CD4-positive, alpha-beta T cell (primary cell): ENCODE results near the gene OTOA. TPM values are rescaled to one million over a fixed set of nuclear protein-coding genes. Genes with fewer than 3 reads are reported as not detected.

Experiments used
- ATAC-seq: fragments of 200-7000 bp; cut with Tn5 transposase; one replicate; pipeline ENCODE4 v1.10.0; 2022; ENCODE audit warnings: mild to moderate bottlenecking; ENCODE audit not compliant: poor library complexity
- CTCF ChIA-PET: fragments of 350-600 bp; sonication (Branson Sonifier 250); formaldehyde crosslinking; loops from one replicate; lab custom pipeline; 2021; ENCODE audit warnings: antibody characterized with exemption, inconsistent platforms; lab: Charles Lee
- POLR2A ChIA-PET: fragments of 350-600 bp; sonication (Branson Sonifier 250); formaldehyde crosslinking; loops from one replicate; lab custom pipeline; 2021; ENCODE audit warnings: antibody characterized with exemption, inconsistent platforms; lab: Charles Lee
- DNase-seq, 14 experiments: peaks; one replicate each; pipeline ENCODE4 v3.0.0-alpha.2; 2013 to 2020; ENCODE audit warnings: mixed read lengths in 2 of 14
- H3K27ac ChIP-seq, 2 donors: one replicate each; pipeline versions ENCODE4 v1.5.1 to v1.7.0; 2013; ENCODE audit warnings: low read length in 2 of 2, low read depth in 1 of 2, mild to moderate bottlenecking in 1 of 2
- H3K27me3 ChIP-seq, 2 experiments: 1 replicate in 1 of 2; 2 replicates in 1 of 2; pipeline versions ENCODE4 v1.6.1 to v1.7.0; 2013; ENCODE audit warnings: low read length in 2 of 2, control low read depth in 1 of 2, mild to moderate bottlenecking in 1 of 2, moderate library complexity in 1 of 2; ENCODE audit not compliant: insufficient read depth in 2 of 2, control insufficient read depth in 1 of 2
- H3K36me3 ChIP-seq: one replicate; pipeline ENCODE4 v1.6.1; 2013; ENCODE audit warnings: low read length, control low read depth; ENCODE audit not compliant: insufficient read depth
- H3K4me1 ChIP-seq: one replicate; pipeline ENCODE4 v1.6.1; 2013; ENCODE audit warnings: low read length, control low read depth; ENCODE audit not compliant: insufficient read depth
- H3K4me3 ChIP-seq: one replicate; pipeline ENCODE4 v1.5.1; 2013; ENCODE audit warnings: mild to moderate bottlenecking, low read length, moderate library complexity
- H3K9me3 ChIP-seq, 2 experiments: 1 replicate in 1 of 2; 2 replicates in 1 of 2; pipeline versions ENCODE4 v1.6.1 to v1.7.0; 2013; ENCODE audit warnings: low read length in 2 of 2, mild to moderate bottlenecking in 2 of 2, control low read depth in 1 of 2, moderate library complexity in 1 of 2; ENCODE audit not compliant: control insufficient read depth in 1 of 2, insufficient read depth in 1 of 2
- H3K27ac Mint-ChIP-seq: one replicate; pipeline ENCODE4 v1.8.0; 2020; ENCODE audit warnings: mixed read lengths
- H3K27me3 Mint-ChIP-seq: one replicate; pipeline ENCODE4 v1.8.0; 2021; ENCODE audit warnings: mixed read lengths
- H3K36me3 Mint-ChIP-seq: one replicate; pipeline ENCODE4 v1.8.0; 2021; ENCODE audit warnings: low read depth, mixed read lengths
- H3K4me1 Mint-ChIP-seq: one replicate; pipeline ENCODE4 v1.8.0; 2021; ENCODE audit warnings: low read depth, mixed read lengths
- H3K4me3 Mint-ChIP-seq: one replicate; pipeline ENCODE4 v1.8.0; 2020; ENCODE audit warnings: mild to moderate bottlenecking, mixed read lengths
- H3K9me3 Mint-ChIP-seq: one replicate; pipeline ENCODE4 v1.8.0; 2020; ENCODE audit warnings: mixed read lengths
- intact Hi-C, 2 experiments: fragments of 100-400 bp; cut with DNase I in 1 of 2; cut with micrococcal nuclease in 1 of 2; formaldehyde crosslinking; loops; one replicate each; pipeline versions ENCODE4 v1.15.1 to v1.9.0; 2023 to 2025; cut with DNase I, micrococcal nuclease
- total RNA-seq, 174 experiments: library from RNA in 2 of 174; stranded (reverse) in 2 of 174; gene quantifications; one replicate each; pipeline ENCODE4 v1.2.3 and lab custom pipeline; 2021 to 2026
- TF ChIP-seq, protein P1 (sequence below): fragments of 200-600 bp; IDR thresholded peaks from one replicate; pipeline ENCODE4 v1.8.0; 2022; ENCODE audit warnings: antibody characterized with exemption, mild to moderate bottlenecking

Gene OTOA
- total RNA-seq, 2 experiments from 2014 or later: 0.19 TPM; not detected in 1

DNA sequence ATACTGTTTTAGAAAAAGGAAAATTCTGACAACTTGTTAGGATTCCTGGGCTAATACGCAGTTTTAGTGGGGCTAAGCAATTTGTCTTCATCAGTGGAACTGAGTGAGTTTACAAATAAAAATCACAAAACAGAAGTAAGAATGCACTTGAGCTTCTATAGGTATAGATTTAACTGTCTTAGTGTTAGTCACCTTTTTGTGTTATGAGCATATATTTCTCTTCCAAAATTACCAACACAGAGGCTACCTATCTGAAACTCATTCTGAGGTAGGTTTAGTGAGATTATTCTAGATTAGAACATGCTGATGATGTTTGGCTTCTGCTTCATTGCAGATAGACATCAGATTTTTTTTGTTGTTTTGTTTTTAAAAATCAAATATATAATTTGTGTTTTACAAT is 41.2 kb upstream of the OTOA start:
- Mint-ChIP-seq H3K36me3 (peaks cover 81% of the 10 kb centered on the region), H3K27ac (peak overlapping the region; percentile 82), H3K4me1 (peaks cover 68% of the 10 kb centered on the region), H3K9me3 (no peaks in the 10 kb centered on the region), H3K27me3 (no peaks in the 10 kb centered on the region), H3K4me3 (no peak overlapping the region)
- intact Hi-C loops: no loop called here
- peaks cover 32% of the 10 kb centered on the region for H3K4me1 ChIP-seq
- TF ChIP-seq, protein P1, sequence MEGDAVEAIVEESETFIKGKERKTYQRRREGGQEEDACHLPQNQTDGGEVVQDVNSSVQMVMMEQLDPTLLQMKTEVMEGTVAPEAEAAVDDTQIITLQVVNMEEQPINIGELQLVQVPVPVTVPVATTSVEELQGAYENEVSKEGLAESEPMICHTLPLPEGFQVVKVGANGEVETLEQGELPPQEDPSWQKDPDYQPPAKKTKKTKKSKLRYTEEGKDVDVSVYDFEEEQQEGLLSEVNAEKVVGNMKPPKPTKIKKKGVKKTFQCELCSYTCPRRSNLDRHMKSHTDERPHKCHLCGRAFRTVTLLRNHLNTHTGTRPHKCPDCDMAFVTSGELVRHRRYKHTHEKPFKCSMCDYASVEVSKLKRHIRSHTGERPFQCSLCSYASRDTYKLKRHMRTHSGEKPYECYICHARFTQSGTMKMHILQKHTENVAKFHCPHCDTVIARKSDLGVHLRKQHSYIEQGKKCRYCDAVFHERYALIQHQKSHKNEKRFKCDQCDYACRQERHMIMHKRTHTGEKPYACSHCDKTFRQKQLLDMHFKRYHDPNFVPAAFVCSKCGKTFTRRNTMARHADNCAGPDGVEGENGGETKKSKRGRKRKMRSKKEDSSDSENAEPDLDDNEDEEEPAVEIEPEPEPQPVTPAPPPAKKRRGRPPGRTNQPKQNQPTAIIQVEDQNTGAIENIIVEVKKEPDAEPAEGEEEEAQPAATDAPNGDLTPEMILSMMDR: no peak
- CTCF ChIA-PET: interaction anchor here (1.3 kb wide), 3 partner anchors 18 to 35 kb away, joined by 3 to 5 read pairs (median 4); no protein-coding TSS in a partner anchor
- peaks cover 11% of the 10 kb centered on the region for H3K36me3 ChIP-seq
- POLR2A ChIA-PET: interaction anchor here (1.2 to 2.7 kb wide), 5 partner anchors 11 to 25 kb away, joined by 3 to 8 read pairs (median 5); partner anchors contain the start of gene METTL9
- no peak overlapping the region for H3K27ac ChIP-seq
- no peak overlapping the region for H3K4me3 ChIP-seq
- no peaks in the 10 kb centered on the region for H3K27me3 ChIP-seq
- no peak for ATAC-seq
- no peaks in the 10 kb centered on the region for H3K9me3 ChIP-seq
- DNase-seq: no peak

DNA sequence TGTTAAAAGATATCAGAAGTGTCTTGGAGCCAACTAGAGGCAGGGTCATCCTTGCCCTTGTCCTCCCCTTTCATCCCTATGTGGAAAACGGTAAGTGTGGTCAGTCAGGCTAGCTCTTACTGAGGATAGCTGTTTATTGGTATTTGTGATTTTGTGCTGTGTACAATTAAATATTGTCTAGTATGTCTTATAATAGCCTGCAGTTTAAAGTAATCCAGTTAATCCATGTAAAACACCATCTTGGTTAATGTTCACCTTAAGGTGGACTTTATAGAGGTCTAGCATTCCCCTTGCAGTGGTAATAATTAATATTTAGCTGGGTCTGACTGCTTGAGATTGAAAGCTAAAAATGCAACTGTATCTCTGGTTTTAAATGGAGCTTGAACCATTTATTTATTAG is 38.7 kb upstream of the OTOA start:
- no peak overlapping the region for H3K4me3 ChIP-seq
- intact Hi-C loops: no loop called here
- H3K4me3 Mint-ChIP-seq: no peak overlapping the region
- H3K4me1 Mint-ChIP-seq: peaks cover 68% of the 10 kb centered on the region
- ATAC-seq (no peak), DNase-seq (no peak)
- ChIA-PET CTCF (interaction anchor here (1.6 kb wide), 1 partner anchor 22 kb away, joined by 4 read pairs; no protein-coding TSS in a partner anchor), POLR2A (no interaction called here)
- no peak overlapping the region for H3K27ac ChIP-seq
- H3K36me3 ChIP-seq: peaks cover 27% of the 10 kb centered on the region
- peaks cover 32% of the 10 kb centered on the region for H3K4me1 ChIP-seq
- H3K36me3 Mint-ChIP-seq: peaks cover 78% of the 10 kb centered on the region
- H3K27me3 Mint-ChIP-seq: no peaks in the 10 kb centered on the region
- H3K9me3 Mint-ChIP-seq: no peaks in the 10 kb centered on the region
- no peak overlapping the region for H3K27ac Mint-ChIP-seq
- H3K27me3 ChIP-seq: no peaks in the 10 kb centered on the region
- TF ChIP-seq, protein P1: no peak
- peaks cover 0 to 2% of the 10 kb centered on the region in 2 experiments for H3K9me3 ChIP-seq

- ChIA-PET CTCF (interaction anchor here (0.8 to 1.5 kb wide), 2 partner anchors 13 to 30 kb away, joined by 3 to 4 read pairs; no protein-coding TSS in a partner anchor), POLR2A (interaction anchor here (1.0 to 1.2 kb wide), 2 partner anchors 12 to 18 kb away, joined by 5 to 6 read pairs; no protein-coding TSS in a partner anchor)
- H3K27ac ChIP-seq: peak overlapping the region in 1 of 2 donors; percentile 28
- no peaks in the 10 kb centered on the region for H3K27me3 Mint-ChIP-seq
- peak; percentile 83 for ATAC-seq
- H3K36me3 ChIP-seq: peaks cover 31% of the 10 kb centered on the region
- peaks cover 0 to 7% of the 10 kb centered on the region in 2 experiments for H3K9me3 ChIP-seq
- H3K27me3 ChIP-seq: no peaks in the 10 kb centered on the region
- peaks cover 82% of the 10 kb centered on the region for H3K36me3 Mint-ChIP-seq
- H3K27ac Mint-ChIP-seq: peak overlapping the region; percentile 60
- intact Hi-C loops: loop anchor here in 1 of 2 experiments (2.0 kb wide), 1 partner anchor 18 kb away; no protein-coding TSS in a partner anchor
- no peaks in the 10 kb centered on the region for H3K9me3 Mint-ChIP-seq
- H3K4me3 Mint-ChIP-seq: peak overlapping the region; percentile 18
- peaks cover 18% of the 10 kb centered on the region for H3K4me1 ChIP-seq
- peaks cover 52% of the 10 kb centered on the region for H3K4me1 Mint-ChIP-seq
- TF ChIP-seq, protein P1: no peak
- peak in 5 of 14 experiments; percentile 14 to 74 (median 66) for DNase-seq
- H3K4me3 ChIP-seq: no peak overlapping the region
These were observed 37.0 kb upstream of the OTOA start for GRCh38 chr16:21626659-21627277.
